MM.1S (cell line): Measurements from ENCODE around the gene IPO11.

Experiments
- DNase-seq: peaks from one replicate; pipeline ENCODE4 v3.0.0-alpha.2; 2015
- H2AFZ ChIP-seq: fragments of 300-600 bp; sonication (generic); 2 replicates; pipeline ENCODE4 v1.6.0; 2016; ENCODE audit warnings: antibody characterized with exemption, low read length
- H3F3A ChIP-seq: fragments of 300-600 bp; sonication (generic); 2 replicates; pipeline ENCODE4 v1.6.1; 2016; ENCODE audit warnings: mild to moderate bottlenecking, antibody characterized with exemption, low read length, moderate library complexity, mixed read lengths; ENCODE audit not compliant: insufficient read depth
- H3K27ac ChIP-seq: fragments of 300-600 bp; sonication (generic); 2 replicates; pipeline ENCODE4 v1.5.1; 2016; ENCODE audit warnings: mild to moderate bottlenecking, low read length
- H3K27me3 ChIP-seq: fragments of 300-600 bp; sonication (generic); replicated peaks from 2 replicates; pipeline ENCODE4 v1.6.0; 2016; ENCODE audit warnings: low read length; ENCODE audit not compliant: insufficient read depth
- H3K36me3 ChIP-seq: fragments of 300-600 bp; sonication (generic); replicated peaks from 2 replicates; pipeline ENCODE4 v1.6.1; 2016; ENCODE audit warnings: mild to moderate bottlenecking, low read length, mixed read lengths; ENCODE audit not compliant: insufficient read depth
- H3K4me1 ChIP-seq: fragments of 300-600 bp; sonication (generic); 2 replicates; pipeline ENCODE4 v1.6.1; 2016; ENCODE audit warnings: low read length, mixed read lengths
- H3K4me2 ChIP-seq: fragments of 300-600 bp; sonication (generic); 2 replicates; pipeline ENCODE4 v1.6.0; 2016; ENCODE audit warnings: low read depth, low read length
- H3K4me3 ChIP-seq: fragments of 300-600 bp; sonication (generic); 2 replicates; pipeline ENCODE4 v1.5.1; 2016; ENCODE audit warnings: low read length, mixed read lengths
- H3K79me2 ChIP-seq: fragments of 300-600 bp; sonication (generic); 2 replicates; pipeline ENCODE4 v1.6.1; 2016; ENCODE audit warnings: mixed run types, low read length, mixed read lengths
- H3K9ac ChIP-seq: fragments of 300-600 bp; sonication (generic); 2 replicates; pipeline ENCODE4 v1.6.1; 2016; ENCODE audit warnings: low read length, mixed read lengths
- H3K9me2 ChIP-seq: fragments of 300-600 bp; sonication (generic); replicated peaks from 2 replicates; pipeline ENCODE4 v1.6.1; 2016; ENCODE audit warnings: mild to moderate bottlenecking, low read length, mixed read lengths; ENCODE audit not compliant: insufficient read depth
- H3K9me3 ChIP-seq: fragments of 300-600 bp; sonication (generic); replicated peaks from 2 replicates; pipeline ENCODE4 v1.6.1; 2016; ENCODE audit warnings: mild to moderate bottlenecking, low read length, mixed read lengths; ENCODE audit not compliant: insufficient read depth
- H4K20me1 ChIP-seq: fragments of 300-600 bp; sonication (generic); 2 replicates; pipeline ENCODE4 v1.6.1; 2016; ENCODE audit warnings: mild to moderate bottlenecking, low read length, moderate library complexity, mixed read lengths; ENCODE audit not compliant: insufficient read depth
- CTCF ChIP-seq: fragments of 300-600 bp; sonication (generic); IDR thresholded peaks from 2 replicates; pipeline ENCODE4 v1.5.1; 2016; ENCODE audit warnings: antibody characterized with exemption, low read length, mixed read lengths
- EZH2 ChIP-seq: fragments of 300-600 bp; sonication (generic); optimal IDR thresholded peaks from 2 replicates; pipeline ENCODE3; 2017; ENCODE audit warnings: low read depth, mild to moderate bottlenecking, antibody characterized with exemption, low read length, mixed read lengths
- EZH2phosphoT487 ChIP-seq: fragments of 300-600 bp; sonication (generic); IDR thresholded peaks from 2 replicates; pipeline ENCODE4 v1.6.1; 2018; ENCODE audit warnings: antibody characterized with exemption, low read length

Gene IPO11

GRCh38 chr5:62589504-62589903, 176.9 kb downstream of the IPO11 start:
- Histone ChIP-seq H3K4me2 (no peak overlapping the region), H3K27me3 (no peaks in the 10 kb centered on the region), H4K20me1 (no peaks in the 10 kb centered on the region), H3K4me1 (peaks cover 45% of the 10 kb centered on the region), H3K4me3 (no peak overlapping the region), H3K9me2 (no peaks in the 10 kb centered on the region), H2AFZ (no peak overlapping the region), H3K9ac (no peak overlapping the region), H3F3A (peaks cover 22% of the 10 kb centered on the region), H3K79me2 (0 out of 2 replicates have a peak, but pooled peaks cover 8% of the 10 kb centered on the region), H3K9me3 (no peaks in the 10 kb centered on the region), H3K36me3 (0 out of 2 replicates have a peak, but pooled peaks cover 2% of the 10 kb centered on the region), H3K27ac (no peak overlapping the region)
- TF ChIP-seq EZH2: no peak
- no peak for TF ChIP-seq EZH2phosphoT487
- no peak for TF ChIP-seq CTCF
- no peak for DNase-seq

- Histone ChIP-seq H3K36me3 (0 out of 2 replicates have a peak, but pooled peaks cover 2% of the 10 kb centered on the region), H3K27me3 (no peaks in the 10 kb centered on the region), H3K79me2 (0 out of 2 replicates have a peak, but pooled peaks cover 8% of the 10 kb centered on the region), H3K9me3 (no peaks in the 10 kb centered on the region), H3K27ac (no peak overlapping the region), H2AFZ (no peak overlapping the region), H4K20me1 (no peaks in the 10 kb centered on the region), H3K4me1 (peaks cover 42% of the 10 kb centered on the region), H3K9me2 (no peaks in the 10 kb centered on the region), H3K4me2 (no peak overlapping the region), H3F3A (peaks cover 15% of the 10 kb centered on the region), H3K4me3 (no peak overlapping the region), H3K9ac (no peak overlapping the region)
- no peak for TF ChIP-seq EZH2phosphoT487
- no peak for TF ChIP-seq CTCF
- TF ChIP-seq EZH2: no peak
- no peak for DNase-seq
Observed at GRCh38 chr5:62590387-62590786, 177.8 kb downstream of the IPO11 start.

- H3K9ac ChIP-seq: no peak overlapping the region
- 0 out of 2 replicates have a peak, but pooled peaks cover 8% of the 10 kb centered on the region for H3K79me2 ChIP-seq
- no peaks in the 10 kb centered on the region for H3K9me3 ChIP-seq
- H3K4me3 ChIP-seq: no peak overlapping the region
- DNase-seq: no peak
- no peak overlapping the region for H3K4me2 ChIP-seq
- H3K4me1 ChIP-seq: peaks cover 23% of the 10 kb centered on the region
- no peak overlapping the region for H3K27ac ChIP-seq
- peaks cover 6% of the 10 kb centered on the region for H3F3A ChIP-seq
- no peaks in the 10 kb centered on the region for H3K27me3 ChIP-seq
- no peaks in the 10 kb centered on the region for H3K9me2 ChIP-seq
- H2AFZ ChIP-seq: no peak overlapping the region
- H3K36me3 ChIP-seq: 0 out of 2 replicates have a peak, but pooled peaks cover 2% of the 10 kb centered on the region
- no peaks in the 10 kb centered on the region for H4K20me1 ChIP-seq
- TF ChIP-seq CTCF: no peak
- TF ChIP-seq EZH2phosphoT487: no peak
- no peak for TF ChIP-seq EZH2
Observed at GRCh38 chr5:62592558-62592957, 180.0 kb downstream of the IPO11 start.
